Activated CD8-positive, alpha-beta T cell treated with anti-CD3 and anti-CD28 coated beads for 36 hours (primary cell): ENCODE results near the gene EID1. TPM values are rescaled to one million over a fixed set of nuclear protein-coding genes. Genes with fewer than 3 reads are reported as not detected.
"Not testable (repeated sequence)": the region's sequence is repeated elsewhere in the genome, so short reads cannot be mapped to it uniquely, and the experiment has no call there.

Experiments used
- ATAC-seq: fragments of 200-7000 bp; cut with Tn5 transposase; one replicate; pipeline ENCODE4 v1.10.0; 2021; ENCODE audit warnings: mild to moderate bottlenecking, moderate library complexity
- CTCF ChIA-PET: fragments of 350-600 bp; sonication (Branson Sonifier 250); formaldehyde crosslinking; loops from one replicate; lab custom pipeline; 2021; ENCODE audit warnings: antibody characterized with exemption; lab: Charles Lee
- POLR2A ChIA-PET: fragments of 350-600 bp; sonication (Branson Sonifier 250); formaldehyde crosslinking; loops from one replicate; lab custom pipeline; 2021; ENCODE audit warnings: antibody characterized with exemption; lab: Charles Lee
- DNase-seq: peaks from one replicate; pipeline ENCODE4 v3.0.0-alpha.2; 2020
- H3K27ac Mint-ChIP-seq: one replicate; pipeline ENCODE4 v1.8.0; 2021; ENCODE audit warnings: mild to moderate bottlenecking, mixed read lengths
- H3K27me3 Mint-ChIP-seq: one replicate; pipeline ENCODE4 v1.8.0; 2021; ENCODE audit warnings: mixed read lengths
- H3K36me3 Mint-ChIP-seq: one replicate; pipeline ENCODE4 v1.8.0; 2021; ENCODE audit warnings: low read depth, mixed read lengths
- H3K4me1 Mint-ChIP-seq: one replicate; pipeline ENCODE4 v1.8.0; 2021; ENCODE audit warnings: low read depth, mixed read lengths
- H3K4me3 Mint-ChIP-seq: one replicate; pipeline ENCODE4 v1.8.0; 2021; ENCODE audit warnings: mild to moderate bottlenecking, moderate library complexity, mixed read lengths
- H3K9me3 Mint-ChIP-seq: one replicate; pipeline ENCODE4 v1.8.0; 2021; ENCODE audit warnings: mixed read lengths
- intact Hi-C: fragments of 100-400 bp; cut with micrococcal nuclease; formaldehyde crosslinking; loops from one replicate; pipeline ENCODE4 v1.10.0; 2022
- total RNA-seq, 2 experiments: library from RNA; stranded (reverse); gene quantifications; one replicate each; pipeline ENCODE4 v1.2.3, GENCODE V29; 2021
- TF ChIP-seq, protein P1 (sequence below): fragments of 200-600 bp; IDR thresholded peaks from one replicate; pipeline ENCODE4 v1.8.0; 2022; ENCODE audit warnings: antibody characterized with exemption, mild to moderate bottlenecking

EID1 gene
- total RNA-seq, 2 experiments from 2014 or later, result 78.3 to 80.5 TPM

DNA sequence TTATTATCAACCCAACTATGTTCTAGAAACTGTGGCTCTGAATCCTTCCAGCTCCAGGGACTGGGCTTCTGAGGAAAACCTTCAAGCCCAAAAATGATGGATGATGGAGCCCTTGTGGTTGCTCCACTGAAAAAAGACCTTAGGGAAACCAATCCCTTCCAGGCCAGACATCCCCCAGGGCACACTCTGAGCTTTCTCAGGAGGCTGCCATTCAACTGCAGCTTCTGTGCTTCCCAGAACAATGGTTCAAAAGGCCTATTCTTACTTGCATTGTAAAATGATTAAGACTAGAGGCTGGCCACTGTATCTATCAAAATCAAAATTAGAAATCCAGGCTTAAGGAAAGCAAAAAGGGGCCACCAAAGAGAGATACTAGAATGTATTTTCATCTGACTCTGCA, 27.3 kb downstream of the EID1 start:
- H3K27ac Mint-ChIP-seq, result peak overlapping the region; percentile 67
- POLR2A ChIA-PET, result interaction anchor here (0.9 kb wide), 1 partner anchor 517 kb away, joined by 3 read pairs; no protein-coding TSS in a partner anchor

DNA sequence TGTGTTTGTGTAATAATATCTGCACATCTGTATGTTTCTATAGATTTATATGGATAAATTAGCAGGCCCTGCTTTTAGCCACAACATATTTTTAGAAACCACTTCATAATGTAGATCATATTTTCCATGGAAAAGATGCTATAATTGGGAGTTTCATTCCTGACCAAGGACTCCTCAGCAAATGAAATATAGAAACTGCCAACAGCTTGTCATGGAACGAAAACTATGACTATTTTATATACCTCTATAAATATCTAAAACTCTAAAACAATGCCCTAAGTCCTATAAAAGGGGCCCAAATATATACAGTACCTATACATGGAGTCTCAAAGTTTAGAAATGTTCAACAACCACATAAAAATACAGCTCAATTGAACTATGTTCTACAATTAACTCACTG, 27.9 kb downstream of the EID1 start:
- no peak for DNase-seq
- ChIA-PET CTCF (interaction anchor here (0.7 to 1.2 kb wide), 3 partner anchors 44 to 69 kb away, joined by 3 to 4 read pairs (median 4); no protein-coding TSS in a partner anchor), POLR2A (interaction anchor here (0.9 kb wide), 2 partner anchors 13 to 516 kb away, joined by 3 to 4 read pairs; no protein-coding TSS in a partner anchor)
- peaks cover 2% of the 10 kb centered on the region for H3K27me3 Mint-ChIP-seq
- no peaks in the 10 kb centered on the region for H3K36me3 Mint-ChIP-seq
- no peak overlapping the region for H3K4me3 Mint-ChIP-seq
- H3K27ac Mint-ChIP-seq, result peak overlapping the region; percentile 67
- peaks cover 21% of the 10 kb centered on the region for H3K4me1 Mint-ChIP-seq
- peak; percentile 20 for ATAC-seq
- peaks cover 14% of the 10 kb centered on the region for H3K9me3 Mint-ChIP-seq
- intact Hi-C loops, result no loop called here
- TF ChIP-seq, protein P1, sequence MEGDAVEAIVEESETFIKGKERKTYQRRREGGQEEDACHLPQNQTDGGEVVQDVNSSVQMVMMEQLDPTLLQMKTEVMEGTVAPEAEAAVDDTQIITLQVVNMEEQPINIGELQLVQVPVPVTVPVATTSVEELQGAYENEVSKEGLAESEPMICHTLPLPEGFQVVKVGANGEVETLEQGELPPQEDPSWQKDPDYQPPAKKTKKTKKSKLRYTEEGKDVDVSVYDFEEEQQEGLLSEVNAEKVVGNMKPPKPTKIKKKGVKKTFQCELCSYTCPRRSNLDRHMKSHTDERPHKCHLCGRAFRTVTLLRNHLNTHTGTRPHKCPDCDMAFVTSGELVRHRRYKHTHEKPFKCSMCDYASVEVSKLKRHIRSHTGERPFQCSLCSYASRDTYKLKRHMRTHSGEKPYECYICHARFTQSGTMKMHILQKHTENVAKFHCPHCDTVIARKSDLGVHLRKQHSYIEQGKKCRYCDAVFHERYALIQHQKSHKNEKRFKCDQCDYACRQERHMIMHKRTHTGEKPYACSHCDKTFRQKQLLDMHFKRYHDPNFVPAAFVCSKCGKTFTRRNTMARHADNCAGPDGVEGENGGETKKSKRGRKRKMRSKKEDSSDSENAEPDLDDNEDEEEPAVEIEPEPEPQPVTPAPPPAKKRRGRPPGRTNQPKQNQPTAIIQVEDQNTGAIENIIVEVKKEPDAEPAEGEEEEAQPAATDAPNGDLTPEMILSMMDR, result no peak

More for the DNA sequence above, 27.3 kb downstream of the EID1 start:
- DNase-seq (no peak), ATAC-seq (no peak)
- H3K4me1 Mint-ChIP-seq, result peaks cover 21% of the 10 kb centered on the region
- TF ChIP-seq, protein P1, result no peak
- no peaks in the 10 kb centered on the region for H3K36me3 Mint-ChIP-seq
- intact Hi-C loops, result no loop called here
- peaks cover 2% of the 10 kb centered on the region for H3K27me3 Mint-ChIP-seq
- H3K4me3 Mint-ChIP-seq, result no peak overlapping the region
- CTCF ChIA-PET, result no interaction called here
- peaks cover 9% of the 10 kb centered on the region for H3K9me3 Mint-ChIP-seq

- CTCF ChIA-PET, intact Hi-C loops: not testable (repeated sequence)
These were observed 31.4 kb downstream of the EID1 start for GRCh38 chr15:48909313-48909712.

GRCh38 chr15:48910554-48910953, 32.6 kb downstream of the EID1 start:
- H3K36me3 Mint-ChIP-seq, intact Hi-C loops, POLR2A ChIA-PET, DNase-seq, H3K4me3 Mint-ChIP-seq, H3K27ac Mint-ChIP-seq, ATAC-seq, CTCF ChIA-PET: not testable (repeated sequence)
- Mint-ChIP-seq H3K27me3 (peaks cover 10% of the 10 kb centered on the region), H3K9me3 (peaks cover 16% of the 10 kb centered on the region), H3K4me1 (peaks cover 14% of the 10 kb centered on the region)

More at GRCh38 chr15:48909313-48909712, 31.4 kb downstream of the EID1 start:
- POLR2A ChIA-PET, H3K4me3 Mint-ChIP-seq, H3K27ac Mint-ChIP-seq, DNase-seq, ATAC-seq, H3K36me3 Mint-ChIP-seq: not testable (repeated sequence)
- Mint-ChIP-seq H3K27me3 (peaks cover 10% of the 10 kb centered on the region), H3K9me3 (peaks cover 16% of the 10 kb centered on the region), H3K4me1 (peaks cover 21% of the 10 kb centered on the region)

DNA sequence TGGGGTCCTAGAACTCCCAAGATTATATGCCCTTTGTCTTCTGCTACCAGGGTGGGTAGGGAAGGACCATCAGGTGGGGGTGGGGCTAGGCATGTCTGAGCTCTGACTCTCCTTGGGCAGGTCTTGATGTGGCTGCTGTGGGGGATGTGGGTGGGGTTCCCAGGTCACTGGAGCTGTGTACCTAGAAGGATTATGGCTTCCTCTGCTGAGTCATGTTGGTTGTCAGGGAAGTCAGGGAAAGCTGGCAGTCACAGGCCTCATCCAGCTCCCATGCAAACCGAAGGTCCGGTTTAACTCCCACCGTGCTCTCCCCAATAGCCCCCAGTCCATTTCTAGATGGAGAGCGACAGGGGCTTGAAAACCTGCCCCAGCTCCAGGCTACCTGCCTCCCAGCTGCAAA, 35.2 kb downstream of the EID1 start:
- CTCF ChIA-PET, result no interaction called here
- peaks cover 25% of the 10 kb centered on the region for H3K27me3 Mint-ChIP-seq
- TF ChIP-seq, protein P1, result no peak
- H3K4me1 Mint-ChIP-seq, result peaks cover 5% of the 10 kb centered on the region
- peaks cover 12% of the 10 kb centered on the region for H3K9me3 Mint-ChIP-seq
- no peaks in the 10 kb centered on the region for H3K36me3 Mint-ChIP-seq
- DNase-seq (no peak), ATAC-seq (no peak)
- intact Hi-C loops, result no loop called here
- H3K4me3 Mint-ChIP-seq, result no peak overlapping the region
- POLR2A ChIA-PET, result interaction anchor here (0.9 kb wide), 1 partner anchor 10 kb away, joined by 3 read pairs; no protein-coding TSS in a partner anchor
- H3K27ac Mint-ChIP-seq, result no peak overlapping the region

- H3K27me3 Mint-ChIP-seq, result peaks cover 32% of the 10 kb centered on the region
- intact Hi-C loops, result no loop called here
- peaks cover 12% of the 10 kb centered on the region for H3K9me3 Mint-ChIP-seq
- TF ChIP-seq, protein P1, result no peak
- peaks cover 2% of the 10 kb centered on the region for H3K36me3 Mint-ChIP-seq
- no peak overlapping the region for H3K27ac Mint-ChIP-seq
- POLR2A ChIA-PET, result no interaction called here
- ATAC-seq (no peak), DNase-seq (no peak)
- peaks cover 7% of the 10 kb centered on the region for H3K4me1 Mint-ChIP-seq
- no peak overlapping the region for H3K4me3 Mint-ChIP-seq
- CTCF ChIA-PET, result interaction anchor here (0.9 to 1.3 kb wide), 4 partner anchors 10 to 53 kb away, joined by 3 to 5 read pairs (median 4); no protein-coding TSS in a partner anchor
These were observed 36.8 kb downstream of the EID1 start for GRCh38 chr15:48914717-48915116.
